GM19023 (cell line): ENCODE measurements around the gene SOSTDC1.
"Not testable (repeated sequence)": the region's sequence is repeated elsewhere in the genome, so short reads cannot be mapped to it uniquely, and the experiment has no call there.

Experiments
- ATAC-seq: cut with Tn5 transposase; IDR thresholded peaks from one replicate; pipeline ENCODE4 v1.9.1; 2021; ENCODE audit warnings: mild to moderate bottlenecking, moderate library complexity; ENCODE audit not compliant: unreplicated experiment

Gene SOSTDC1

GRCh38 chr7:16465469-16466361 is at the start of gene SOSTDC1:
Gene SOSTDC1 (minus strand): TSS chr7:16465738. CDS start chr7:16465668, 70 bp downstream.
- no peak for ATAC-seq

GRCh38 chr7:16514729-16515128 is 49.2 kb upstream of the SOSTDC1 start:
- no peak for ATAC-seq

- ATAC-seq = no peak
Observed at GRCh38 chr7:16514271-16514670, 48.7 kb upstream of the SOSTDC1 start.

GRCh38 chr7:16512097-16512496 is 46.6 kb upstream of the SOSTDC1 start:
- no peak for ATAC-seq

- no peak for ATAC-seq
Observed at GRCh38 chr7:16511314-16511713, 45.8 kb upstream of the SOSTDC1 start.

GRCh38 chr7:16509829-16510228 is 44.3 kb upstream of the SOSTDC1 start:
- no peak for ATAC-seq

GRCh38 chr7:16506422-16506821 is 40.9 kb upstream of the SOSTDC1 start:
- ATAC-seq = not testable (repeated sequence)

GRCh38 chr7:16504019-16504418 is 38.5 kb upstream of the SOSTDC1 start:
- no peak for ATAC-seq

- no peak for ATAC-seq
Observed at GRCh38 chr7:16502303-16502702, 36.8 kb upstream of the SOSTDC1 start.

GRCh38 chr7:16498122-16498521 is 32.6 kb upstream of the SOSTDC1 start:
- ATAC-seq = no peak

- no peak for ATAC-seq
Observed at GRCh38 chr7:16494955-16495719, 29.6 kb upstream of the SOSTDC1 start.

- ATAC-seq = no peak
Observed at GRCh38 chr7:16494551-16494950, 29.0 kb upstream of the SOSTDC1 start.

- no peak for ATAC-seq
Observed at GRCh38 chr7:16493266-16493665, 27.7 kb upstream of the SOSTDC1 start.

- no peak for ATAC-seq
Observed at GRCh38 chr7:16492513-16493062, 27.1 kb upstream of the SOSTDC1 start.

GRCh38 chr7:16491148-16491547 is 25.6 kb upstream of the SOSTDC1 start:
- no peak for ATAC-seq

- no peak for ATAC-seq
Observed at GRCh38 chr7:16484453-16485158, 19.1 kb upstream of the SOSTDC1 start.

- no peak for ATAC-seq
Observed at GRCh38 chr7:16479591-16479990, 14.1 kb upstream of the SOSTDC1 start.

- no peak for ATAC-seq
Observed at GRCh38 chr7:16479161-16479560, 13.6 kb upstream of the SOSTDC1 start.

- ATAC-seq = no peak
Observed at GRCh38 chr7:16471933-16472332, 6.4 kb upstream of the SOSTDC1 start.

GRCh38 chr7:16463949-16464715 is 1.4 kb downstream of the SOSTDC1 start:
- no peak for ATAC-seq
